Fibroblast of mammary gland (primary cell): ENCODE results near the gene MAGEB6.
"Not testable (repeated sequence)": the region's sequence is repeated elsewhere in the genome, so short reads cannot be mapped to it uniquely, and the experiment has no call there.

Experiments used
- DNase-seq: peaks from one replicate; pipeline ENCODE4 v3.0.0-alpha.2; 2010; ENCODE audit warnings: low read depth
- H3K4me3 ChIP-seq: 2 replicates; pipeline ENCODE4 v1.5.1; 2011; ENCODE audit warnings: low read depth, mild to moderate bottlenecking, low read length, moderate library complexity; ENCODE audit not compliant: control insufficient read depth
- TF ChIP-seq, protein P1 (sequence below): conservative IDR thresholded peaks from 2 replicates; pipeline ENCODE4 v1.5.1; 2011; ENCODE audit warnings: low read depth, low read length, inconsistent platforms; ENCODE audit not compliant: control insufficient read depth, insufficient read depth

The MAGEB6 gene, protein sequence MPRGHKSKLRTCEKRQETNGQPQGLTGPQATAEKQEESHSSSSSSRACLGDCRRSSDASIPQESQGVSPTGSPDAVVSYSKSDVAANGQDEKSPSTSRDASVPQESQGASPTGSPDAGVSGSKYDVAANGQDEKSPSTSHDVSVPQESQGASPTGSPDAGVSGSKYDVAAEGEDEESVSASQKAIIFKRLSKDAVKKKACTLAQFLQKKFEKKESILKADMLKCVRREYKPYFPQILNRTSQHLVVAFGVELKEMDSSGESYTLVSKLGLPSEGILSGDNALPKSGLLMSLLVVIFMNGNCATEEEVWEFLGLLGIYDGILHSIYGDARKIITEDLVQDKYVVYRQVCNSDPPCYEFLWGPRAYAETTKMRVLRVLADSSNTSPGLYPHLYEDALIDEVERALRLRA

DNA sequence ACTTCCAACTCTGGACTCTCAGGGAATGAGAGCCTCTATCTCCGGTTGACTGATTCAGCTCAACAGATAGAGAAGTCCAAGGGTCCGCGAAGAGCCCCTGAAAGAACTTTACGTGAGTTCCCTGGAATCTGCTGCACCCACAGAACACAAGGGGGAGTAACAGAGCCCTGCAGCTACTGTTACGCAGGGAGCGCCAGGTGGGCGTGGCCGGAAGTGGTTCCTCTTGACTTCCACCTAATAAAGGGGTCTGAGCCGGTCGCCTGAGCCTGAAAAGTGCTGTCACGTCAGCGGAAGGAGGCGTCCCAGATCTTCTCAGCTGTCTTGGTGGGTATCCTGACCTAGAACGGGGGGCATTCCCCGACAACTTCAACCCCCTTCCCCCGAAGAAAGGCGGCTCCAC lies at the start of gene MAGEB6:
TSS of gene MAGEB6 (plus strand) at position 237 of the 400 bp plus-strand sequence. CDS start 1,407 bp downstream, outside the sequence.
- no peak within 1 kb of the TSS for H3K4me3 ChIP-seq
- TF ChIP-seq, protein P1, sequence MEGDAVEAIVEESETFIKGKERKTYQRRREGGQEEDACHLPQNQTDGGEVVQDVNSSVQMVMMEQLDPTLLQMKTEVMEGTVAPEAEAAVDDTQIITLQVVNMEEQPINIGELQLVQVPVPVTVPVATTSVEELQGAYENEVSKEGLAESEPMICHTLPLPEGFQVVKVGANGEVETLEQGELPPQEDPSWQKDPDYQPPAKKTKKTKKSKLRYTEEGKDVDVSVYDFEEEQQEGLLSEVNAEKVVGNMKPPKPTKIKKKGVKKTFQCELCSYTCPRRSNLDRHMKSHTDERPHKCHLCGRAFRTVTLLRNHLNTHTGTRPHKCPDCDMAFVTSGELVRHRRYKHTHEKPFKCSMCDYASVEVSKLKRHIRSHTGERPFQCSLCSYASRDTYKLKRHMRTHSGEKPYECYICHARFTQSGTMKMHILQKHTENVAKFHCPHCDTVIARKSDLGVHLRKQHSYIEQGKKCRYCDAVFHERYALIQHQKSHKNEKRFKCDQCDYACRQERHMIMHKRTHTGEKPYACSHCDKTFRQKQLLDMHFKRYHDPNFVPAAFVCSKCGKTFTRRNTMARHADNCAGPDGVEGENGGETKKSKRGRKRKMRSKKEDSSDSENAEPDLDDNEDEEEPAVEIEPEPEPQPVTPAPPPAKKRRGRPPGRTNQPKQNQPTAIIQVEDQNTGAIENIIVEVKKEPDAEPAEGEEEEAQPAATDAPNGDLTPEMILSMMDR: no peak
- DNase-seq: no peak

DNA sequence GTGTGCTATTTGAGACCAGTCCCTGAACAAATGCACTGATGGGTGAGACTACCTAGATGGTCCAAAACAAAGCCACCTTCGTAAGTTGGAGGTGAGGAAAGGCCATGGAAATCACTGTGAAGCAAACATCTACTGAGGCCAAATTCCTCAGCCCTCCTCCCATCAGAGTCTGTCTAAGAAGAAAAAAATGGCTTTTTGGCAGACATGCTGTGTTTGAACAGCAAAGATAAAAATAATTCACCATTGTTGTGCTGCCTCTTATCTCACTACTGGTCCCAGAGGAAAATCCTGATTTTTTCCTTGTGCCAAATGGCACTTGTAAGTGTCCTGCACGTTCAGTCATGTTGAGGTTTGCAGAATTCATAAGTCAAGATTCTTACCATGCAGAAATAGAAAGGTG lies 46.2 kb upstream of the MAGEB6 start:
- TF ChIP-seq, protein P1: no peak
- H3K4me3 ChIP-seq: no peak overlapping the region
- DNase-seq: no peak

DNA sequence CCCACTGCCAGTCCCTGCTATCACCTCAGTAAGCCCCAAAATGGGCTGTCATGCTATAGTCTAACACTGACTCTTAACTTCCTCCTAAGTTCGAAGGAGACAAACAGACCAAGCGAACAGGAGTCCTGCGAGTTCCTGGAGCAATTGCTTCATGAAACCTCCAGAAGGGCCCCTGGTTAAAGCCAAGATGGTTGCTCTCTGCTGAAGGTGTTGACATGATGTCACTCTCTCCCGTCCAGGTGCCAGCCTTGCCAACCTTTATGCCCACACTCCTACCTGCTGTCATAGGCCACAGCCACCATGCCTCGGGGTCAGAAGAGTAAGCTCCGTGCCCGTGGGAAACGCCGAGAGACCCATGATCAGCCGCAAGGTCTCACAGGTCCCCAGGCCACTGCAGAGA lies 31.9 kb upstream of the MAGEB6 start, which contains the start of gene MAGEB6B:
TSS of gene MAGEB6B (plus strand) at position 301 of the 400 bp plus-strand sequence. CDS start at position 301, 0 bp downstream.
- TF ChIP-seq, protein P1: no peak
- H3K4me3 ChIP-seq: no peak within 1 kb of the TSS
- no peak for DNase-seq

DNA sequence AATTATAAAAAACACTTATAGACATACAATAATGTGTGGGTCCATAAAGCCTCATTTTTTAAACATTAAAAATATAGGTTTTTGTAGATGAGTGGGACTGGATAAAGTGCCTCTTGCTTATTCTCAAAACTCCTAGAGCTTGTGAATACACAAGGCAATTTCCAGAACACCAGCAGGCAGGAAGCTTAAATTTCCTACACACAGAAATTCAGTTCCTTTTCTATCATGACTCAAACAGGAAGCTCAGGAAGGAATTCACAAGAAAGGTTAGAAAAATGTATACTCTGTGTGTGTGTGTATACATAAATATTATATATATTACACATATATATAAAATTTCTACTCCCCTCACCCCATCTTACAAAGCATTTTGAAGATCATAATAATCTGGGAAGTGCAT lies 11.3 kb downstream of the MAGEB6 start:
- H3K4me3 ChIP-seq: no peak overlapping the region
- no peak for DNase-seq
- TF ChIP-seq, protein P1: no peak

DNA sequence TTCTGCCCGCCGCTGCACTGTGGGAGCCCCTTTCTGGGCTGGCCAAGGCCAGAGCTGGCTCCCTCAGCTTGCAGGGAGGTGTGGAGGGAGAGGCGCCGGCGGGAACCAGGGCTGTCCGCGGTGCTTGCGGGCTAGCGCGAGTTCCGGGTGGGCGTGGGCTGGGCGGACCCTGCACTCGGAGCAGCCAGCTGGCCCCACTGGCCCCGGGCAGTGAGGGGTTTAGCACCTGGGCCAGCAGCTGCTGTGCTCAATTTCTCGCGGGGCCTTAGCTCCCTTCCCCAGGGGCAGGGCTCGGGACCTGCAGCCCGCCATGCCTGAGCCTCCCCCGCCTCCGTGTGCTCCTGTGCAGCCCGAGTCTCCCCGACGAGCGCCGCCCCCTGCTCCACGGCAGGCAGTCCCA lies 12.5 kb downstream of the MAGEB6 start:
- not testable (repeated sequence) for H3K4me3 ChIP-seq, DNase-seq

DNA sequence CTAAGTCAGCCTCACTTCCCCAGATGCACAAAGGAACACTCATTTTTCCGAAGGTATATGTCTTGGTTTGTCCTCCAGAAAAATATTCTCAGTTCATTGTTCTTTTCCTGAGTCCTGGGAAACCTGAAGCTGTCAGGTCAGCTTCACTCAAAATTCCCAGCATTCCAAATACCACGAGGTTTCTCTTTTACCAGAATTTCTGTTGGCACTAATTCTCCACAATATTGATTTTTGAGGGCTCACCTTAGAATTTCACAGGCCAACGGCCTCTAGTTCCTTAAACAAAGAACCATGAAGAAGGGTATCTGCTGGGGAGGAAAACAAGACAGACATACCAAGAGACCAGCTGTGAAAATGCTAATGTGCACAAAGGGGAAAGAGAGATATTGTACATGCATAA lies 15.8 kb downstream of the MAGEB6 start:
- H3K4me3 ChIP-seq: no peak overlapping the region
- TF ChIP-seq, protein P1: no peak
- no peak for DNase-seq

DNA sequence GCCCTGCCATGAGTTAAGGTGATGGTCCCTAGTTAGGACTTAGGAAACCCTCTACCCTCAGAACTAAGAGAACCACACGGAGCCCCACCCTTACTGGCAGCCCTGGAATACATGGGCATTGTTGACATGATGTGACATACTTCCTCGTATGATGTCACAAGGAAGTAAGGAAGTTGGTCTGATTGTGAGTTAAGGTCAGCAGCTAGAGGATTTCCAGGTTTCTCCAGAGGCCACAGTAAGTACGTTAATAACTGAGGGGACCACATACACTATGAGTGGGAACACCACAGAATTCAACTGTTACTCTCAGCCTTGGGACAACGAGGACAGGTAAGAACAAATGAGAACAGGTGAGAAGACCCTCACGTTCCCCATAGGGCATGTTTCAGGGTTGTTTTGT lies 23.6 kb downstream of the MAGEB6 start, which contains the start of gene MAGEB5:
TSS of gene MAGEB5 (plus strand) at position 301 of the 400 bp plus-strand sequence. CDS start 1,133 bp downstream, outside the sequence.
- no peak within 1 kb of the TSS for H3K4me3 ChIP-seq
- no peak for DNase-seq
- TF ChIP-seq, protein P1: no peak
